ENCODE results near the gene APEX2.
A peak's percentile ranks its signal among the peaks of the same experiment; 100 is the strongest.
"Not testable (repeated sequence)": the region's sequence is repeated elsewhere in the genome, so short reads cannot be mapped to it uniquely, and the experiment has no call there.

The APEX2 gene, protein sequence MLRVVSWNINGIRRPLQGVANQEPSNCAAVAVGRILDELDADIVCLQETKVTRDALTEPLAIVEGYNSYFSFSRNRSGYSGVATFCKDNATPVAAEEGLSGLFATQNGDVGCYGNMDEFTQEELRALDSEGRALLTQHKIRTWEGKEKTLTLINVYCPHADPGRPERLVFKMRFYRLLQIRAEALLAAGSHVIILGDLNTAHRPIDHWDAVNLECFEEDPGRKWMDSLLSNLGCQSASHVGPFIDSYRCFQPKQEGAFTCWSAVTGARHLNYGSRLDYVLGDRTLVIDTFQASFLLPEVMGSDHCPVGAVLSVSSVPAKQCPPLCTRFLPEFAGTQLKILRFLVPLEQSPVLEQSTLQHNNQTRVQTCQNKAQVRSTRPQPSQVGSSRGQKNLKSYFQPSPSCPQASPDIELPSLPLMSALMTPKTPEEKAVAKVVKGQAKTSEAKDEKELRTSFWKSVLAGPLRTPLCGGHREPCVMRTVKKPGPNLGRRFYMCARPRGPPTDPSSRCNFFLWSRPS

GRCh38 chrX:54999717-55000598, at the start of gene APEX2:
Gene APEX2 (plus strand): TSS chrX:55000363. CDS start chrX:55000423, 60 bp downstream.
- peak; percentile 82 for DNase-seq (ENCODE audit: low read depth)

- DNase-seq (ENCODE audit: low read depth): no peak
These were observed 49.3 kb upstream of the APEX2 start for GRCh38 chrX:54950730-54951375.

DNA sequence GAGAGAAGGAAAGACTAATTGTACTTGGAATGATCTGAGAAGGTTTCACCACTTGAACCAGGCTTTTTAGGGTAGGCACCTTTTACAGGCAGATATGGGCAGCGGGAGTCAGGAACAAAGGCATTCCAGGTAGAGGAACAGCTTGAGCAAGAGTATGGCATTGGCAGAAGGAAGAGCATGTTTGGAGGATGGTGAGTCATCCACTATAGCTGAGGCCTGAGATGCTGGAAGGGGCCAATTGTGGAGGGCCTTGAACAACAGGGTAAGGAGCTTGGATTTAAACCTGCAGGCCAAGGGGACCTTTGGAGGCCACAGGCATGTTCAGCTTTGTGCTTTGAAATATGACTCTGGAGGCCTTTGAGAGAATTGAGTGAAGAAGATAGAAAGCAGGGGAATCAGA, 38.4 kb upstream of the APEX2 start:
- no peak for DNase-seq (ENCODE audit: low read depth)

DNA sequence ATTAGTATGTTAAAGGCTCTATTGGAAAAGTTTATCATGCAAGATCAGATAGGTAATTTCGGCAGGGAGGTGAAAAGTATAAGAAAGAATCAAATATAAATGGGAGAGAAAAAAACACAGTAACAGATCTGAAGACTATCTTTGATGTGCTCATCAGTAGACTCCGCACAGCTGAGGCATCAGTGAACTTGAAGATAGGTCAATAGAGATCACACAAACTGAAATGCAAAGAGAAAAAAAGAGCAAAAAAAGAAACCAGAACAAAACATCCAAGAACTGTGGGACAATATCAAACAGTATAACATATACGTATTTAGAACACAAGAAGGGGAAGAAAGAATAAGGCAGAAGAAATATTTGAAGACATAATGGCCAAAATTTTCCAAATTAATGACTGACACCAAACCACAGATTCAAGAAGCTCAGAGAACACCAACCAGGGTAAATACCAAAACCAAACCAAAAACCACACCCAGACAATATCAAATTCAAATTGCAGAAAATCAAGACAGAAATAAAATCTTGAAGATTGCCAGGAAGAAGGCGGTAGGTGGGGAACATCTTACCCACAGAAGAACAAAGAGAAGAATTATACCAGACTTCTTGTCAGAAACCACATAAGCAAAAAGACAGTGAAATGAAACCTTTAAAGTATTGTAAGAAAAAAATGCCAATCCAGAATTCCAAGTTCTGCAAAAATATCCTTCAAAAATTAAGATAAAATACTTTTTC, 35.2 kb upstream of the APEX2 start:
- no peak for DNase-seq (ENCODE audit: low read depth)

GRCh38 chrX:54977387-54977786, 22.8 kb upstream of the APEX2 start:
- no peak for DNase-seq (ENCODE audit: low read depth)

DNA sequence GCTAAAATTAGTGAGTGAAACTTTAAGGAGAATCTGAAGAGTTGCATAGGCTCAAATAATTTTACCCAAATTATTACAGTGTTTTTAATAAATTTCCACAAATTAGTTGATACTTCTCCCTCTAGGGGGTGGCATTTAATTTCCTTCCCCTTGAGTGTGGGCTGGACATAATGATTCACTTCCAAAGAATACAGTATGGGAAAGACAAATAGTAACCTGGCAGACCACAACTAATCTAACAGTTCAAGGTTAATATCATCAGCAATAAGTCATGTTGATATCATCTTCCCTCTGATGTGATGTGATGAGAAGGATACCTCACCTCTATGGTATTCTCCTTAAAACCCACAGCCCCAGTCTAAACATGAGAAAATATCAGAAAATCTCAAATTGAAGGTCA, 21.7 kb upstream of the APEX2 start:
- DNase-seq (ENCODE audit: low read depth): no peak

DNA sequence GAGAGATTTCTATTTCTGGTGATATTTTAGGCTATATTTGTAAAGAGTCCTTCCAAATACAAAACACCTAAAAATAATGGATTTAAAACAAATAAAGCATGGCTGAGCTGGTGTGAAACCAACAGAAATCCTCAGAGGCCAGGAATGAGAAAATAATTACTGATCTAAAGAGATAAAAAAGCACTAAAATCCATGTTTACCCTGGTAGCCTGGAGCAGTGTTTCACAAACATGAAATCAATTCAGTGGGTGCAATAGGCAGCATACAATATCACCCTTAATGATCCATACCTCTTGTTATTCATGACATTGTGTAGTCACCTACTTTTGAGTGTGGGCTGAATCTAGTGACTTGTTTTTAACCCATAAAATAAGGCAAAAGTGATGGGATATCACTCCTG, 20.7 kb upstream of the APEX2 start:
- DNase-seq (ENCODE audit: low read depth): no peak

- DNase-seq (ENCODE audit: low read depth): no peak
These were observed 19.8 kb upstream of the APEX2 start for GRCh38 chrX:54980334-54980733.

GRCh38 chrX:54983306-54983705, 16.9 kb upstream of the APEX2 start:
- not testable (repeated sequence) for DNase-seq (ENCODE audit: low read depth)

DNA sequence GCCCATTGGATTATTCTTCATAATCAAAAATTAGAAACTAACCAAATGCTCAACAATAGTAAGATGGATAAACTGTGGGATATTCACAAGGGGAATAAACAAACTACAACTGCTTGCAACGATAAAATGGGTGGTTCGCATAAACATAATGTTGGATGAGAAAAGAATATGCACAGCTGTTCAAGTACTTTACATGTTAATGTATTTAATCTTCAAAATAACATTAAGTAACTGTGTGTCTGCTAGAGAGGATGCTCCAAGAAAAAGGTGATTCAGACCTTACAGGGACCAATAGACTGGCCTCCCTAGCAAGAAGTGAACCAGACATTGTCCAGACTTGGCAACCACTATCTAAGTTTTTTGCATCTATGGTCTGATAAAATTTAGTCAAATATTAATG, 8.5 kb upstream of the APEX2 start:
- DNase-seq (ENCODE audit: low read depth): no peak

- DNase-seq (ENCODE audit: low read depth): no peak
These were observed 7.1 kb upstream of the APEX2 start for GRCh38 chrX:54992911-54993622.

GRCh38 chrX:54994099-54994498, 6.1 kb upstream of the APEX2 start, which contains the start of gene PFKFB1:
Gene PFKFB1 (minus strand): TSS chrX:54994188. CDS start chrX:54994007, 181 bp downstream.
- DNase-seq (ENCODE audit: low read depth): no peak

GRCh38 chrX:54994668-54995351, 5.4 kb upstream of the APEX2 start:
- DNase-seq (ENCODE audit: low read depth): no peak

DNA sequence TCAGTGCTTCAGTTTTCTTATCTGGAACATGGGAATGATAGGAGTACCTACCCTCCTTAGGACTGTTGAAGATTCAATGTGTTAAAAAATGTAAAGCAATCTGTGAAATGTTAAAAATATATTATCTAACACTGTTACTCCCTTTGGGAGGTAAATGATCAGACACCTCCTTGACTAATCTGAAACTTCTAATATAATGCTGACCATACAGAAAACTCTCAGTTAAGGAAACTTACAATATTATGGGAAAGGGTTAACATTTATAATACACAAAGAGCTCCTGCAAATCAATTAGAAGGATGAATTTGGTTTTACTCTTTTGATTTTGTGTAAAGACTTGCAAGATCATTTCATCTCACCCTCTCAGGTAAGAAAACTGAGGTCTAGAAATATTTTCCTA, 4.5 kb upstream of the APEX2 start:
- DNase-seq (ENCODE audit: low read depth): no peak

DNA sequence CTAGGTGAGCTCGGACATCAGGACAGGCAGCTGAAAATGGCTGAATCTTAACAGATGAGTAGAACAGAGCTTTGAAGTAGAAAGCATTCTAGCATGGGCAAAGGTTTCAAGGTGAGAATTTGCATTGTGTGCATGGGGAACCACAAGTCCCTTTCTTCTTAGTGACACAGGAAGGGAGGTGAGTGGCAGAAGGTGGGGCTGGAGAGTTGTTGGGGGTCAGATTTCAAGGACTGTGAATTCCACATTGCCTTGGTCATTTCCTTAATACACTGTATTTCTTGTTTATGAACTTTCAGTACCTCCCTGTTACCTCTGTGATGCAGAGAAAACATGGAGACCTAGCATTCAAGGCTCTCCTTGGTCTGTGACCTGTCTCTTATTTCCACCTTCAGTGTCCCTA, 4.1 kb downstream of the APEX2 start:
- no peak for DNase-seq (ENCODE audit: low read depth)

DNA sequence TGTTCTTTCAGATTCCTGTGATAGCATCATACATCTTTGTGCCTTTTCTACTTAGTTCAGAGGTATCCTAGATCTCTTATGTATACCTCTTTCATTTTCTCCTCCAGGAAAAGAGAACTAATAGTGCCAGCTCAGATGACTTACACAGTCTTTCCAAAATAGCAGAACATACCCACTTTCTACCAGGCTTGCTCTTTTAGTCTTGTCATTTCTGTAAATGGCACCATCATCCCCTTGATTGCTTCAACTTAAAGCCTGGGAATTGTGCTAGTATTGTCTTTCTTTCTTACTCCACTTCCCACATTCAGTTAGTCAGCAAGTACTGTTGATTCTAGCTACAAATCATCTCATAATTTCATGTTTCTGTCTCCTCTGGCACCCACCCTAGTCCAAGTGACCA, 5.1 kb downstream of the APEX2 start:
- no peak for DNase-seq (ENCODE audit: low read depth)

- DNase-seq (ENCODE audit: low read depth): no peak
These were observed 6.9 kb downstream of the APEX2 start for GRCh38 chrX:55006827-55007621.

GRCh38 chrX:55007656-55008055, 7.5 kb downstream of the APEX2 start:
- DNase-seq (ENCODE audit: low read depth): no peak

GRCh38 chrX:55008571-55009358, 8.6 kb downstream of the APEX2 start:
- DNase-seq (ENCODE audit: low read depth): no peak

Measured in stimulated activated CD4-positive, alpha-beta T cell treated with anti-CD3 and anti-CD28 coated beads, Interleukin-2, amount 100 ng/mL, for 4 hours (primary cell).